ENCODE measurements around the gene PRKCD.

Gene PRKCD

GRCh38 chr3:53190659-53191058 lies 29.6 kb downstream of the PRKCD start:
- no peak overlapping the region for H3K4me3 ChIP-seq (ENCODE audit: low read length)
- H3K56ac ChIP-seq (ENCODE audit: low read length): no peak overlapping the region
- H3K23ac ChIP-seq (ENCODE audit: low read length): no peak overlapping the region
- H3K9ac ChIP-seq (ENCODE audit: low read length): no peak overlapping the region
- H2BK5ac ChIP-seq (ENCODE audit: low read length): no peak overlapping the region
- H4K8ac ChIP-seq (ENCODE audit: low read depth, low read length): no peak overlapping the region
- no peaks in the 10 kb centered on the region for H3K27me3 ChIP-seq (ENCODE audit: insufficient read depth, low read length, poor library complexity)
- no peak for DNase-seq
- H2BK120ac ChIP-seq (ENCODE audit: low read depth, low read length): no peak overlapping the region
- no peak overlapping the region for H3K4me2 ChIP-seq (ENCODE audit: low read length)
- no peak overlapping the region for H2BK15ac ChIP-seq (replicated peaks; ENCODE audit: low read depth)
- H3K79me1 ChIP-seq (ENCODE audit: low read length): no peaks in the 10 kb centered on the region
- no peak overlapping the region for H2AK5ac ChIP-seq (ENCODE audit: low read length)
- H3K4me1 ChIP-seq (ENCODE audit: control insufficient read depth, low read depth, low read length): peaks cover 2% of the 10 kb centered on the region
- no peak overlapping the region for H3K4ac ChIP-seq (ENCODE audit: low read depth, low read length)
- peaks cover 3% of the 10 kb centered on the region for H3K36me3 ChIP-seq (ENCODE audit: control insufficient read depth, insufficient read depth, low read length)
- no peaks in the 10 kb centered on the region for H3K79me2 ChIP-seq (ENCODE audit: control insufficient read depth, insufficient read depth, low read length)
- H3K27ac ChIP-seq (ENCODE audit: low read depth, low read length): no peak overlapping the region
- WGBS (ENCODE audit: extremely low coverage, insufficient coverage, low lambda C conversion rate): no CpG with 5 or more reads among the region's 3 CpGs
- H4K5ac ChIP-seq (ENCODE audit: low read length): no peak overlapping the region
- no peak overlapping the region for H3K18ac ChIP-seq (ENCODE audit: low read length)

GRCh38 chr3:53191836-53192480 lies 30.9 kb downstream of the PRKCD start:
- H4K5ac ChIP-seq (ENCODE audit: low read length): no peak overlapping the region
- H3K27ac ChIP-seq (ENCODE audit: low read depth, low read length): no peak overlapping the region
- peaks cover 4% of the 10 kb centered on the region for H3K4me1 ChIP-seq (ENCODE audit: control insufficient read depth, low read depth, low read length)
- no peaks in the 10 kb centered on the region for H3K27me3 ChIP-seq (ENCODE audit: insufficient read depth, low read length, poor library complexity)
- no peak overlapping the region for H4K8ac ChIP-seq (ENCODE audit: low read depth, low read length)
- H3K36me3 ChIP-seq (ENCODE audit: control insufficient read depth, insufficient read depth, low read length): peaks cover 3% of the 10 kb centered on the region
- WGBS (ENCODE audit: extremely low coverage, insufficient coverage, low lambda C conversion rate): no CpG with 5 or more reads among the region's 16 CpGs
- no peak overlapping the region for H2BK15ac ChIP-seq (replicated peaks; ENCODE audit: low read depth)
- H3K4me2 ChIP-seq (ENCODE audit: low read length): no peak overlapping the region
- no peak overlapping the region for H3K18ac ChIP-seq (ENCODE audit: low read length)
- no peaks in the 10 kb centered on the region for H3K79me2 ChIP-seq (ENCODE audit: control insufficient read depth, insufficient read depth, low read length)
- H3K4me3 ChIP-seq (ENCODE audit: low read length): no peak overlapping the region
- no peak overlapping the region for H2BK5ac ChIP-seq (ENCODE audit: low read length)
- H3K56ac ChIP-seq (ENCODE audit: low read length): no peak overlapping the region
- no peak for DNase-seq
- no peaks in the 10 kb centered on the region for H3K79me1 ChIP-seq (ENCODE audit: low read length)
- no peak overlapping the region for H2AK5ac ChIP-seq (ENCODE audit: low read length)
- H3K23ac ChIP-seq (ENCODE audit: low read length): no peak overlapping the region
- H3K4ac ChIP-seq (ENCODE audit: low read depth, low read length): no peak overlapping the region
- no peak overlapping the region for H2BK120ac ChIP-seq (ENCODE audit: low read depth, low read length)
- no peak overlapping the region for H3K9ac ChIP-seq (ENCODE audit: low read length)

DNA sequence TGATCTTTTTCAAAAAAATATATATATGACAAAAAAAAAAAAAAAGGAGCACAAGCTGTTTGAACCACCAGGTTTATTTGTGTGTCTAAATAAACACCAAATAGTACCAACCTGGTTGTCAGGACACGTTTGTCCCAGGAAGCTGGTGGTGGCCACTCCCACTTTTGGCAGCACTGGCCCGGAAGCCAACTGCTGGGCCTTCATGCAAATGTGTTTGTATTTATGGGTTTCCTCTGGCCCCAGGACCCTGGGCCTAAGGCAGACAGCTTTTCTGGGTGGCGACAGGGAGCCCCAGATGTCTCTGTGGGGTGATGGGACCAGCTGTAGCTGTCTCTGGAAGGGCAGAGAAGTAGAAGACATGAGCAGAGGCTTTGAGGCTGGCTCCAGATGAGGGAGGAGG lies 31.6 kb downstream of the PRKCD start:
- H3K23ac ChIP-seq (ENCODE audit: low read length): no peak overlapping the region
- H3K79me1 ChIP-seq (ENCODE audit: low read length): no peaks in the 10 kb centered on the region
- no peak overlapping the region for H3K4me2 ChIP-seq (ENCODE audit: low read length)
- WGBS (ENCODE audit: extremely low coverage, insufficient coverage, low lambda C conversion rate): no CpG with 5 or more reads among the region's 3 CpGs
- H3K9ac ChIP-seq (ENCODE audit: low read length): no peak overlapping the region
- no peak overlapping the region for H2BK5ac ChIP-seq (ENCODE audit: low read length)
- H2AK5ac ChIP-seq (ENCODE audit: low read length): no peak overlapping the region
- peaks cover 4% of the 10 kb centered on the region for H3K4me1 ChIP-seq (ENCODE audit: control insufficient read depth, low read depth, low read length)
- H4K5ac ChIP-seq (ENCODE audit: low read length): no peak overlapping the region
- no peak overlapping the region for H4K8ac ChIP-seq (ENCODE audit: low read depth, low read length)
- H3K27ac ChIP-seq (ENCODE audit: low read depth, low read length): no peak overlapping the region
- no peak for DNase-seq
- no peak overlapping the region for H3K4ac ChIP-seq (ENCODE audit: low read depth, low read length)
- no peak overlapping the region for H2BK120ac ChIP-seq (ENCODE audit: low read depth, low read length)
- no peak overlapping the region for H2BK15ac ChIP-seq (replicated peaks; ENCODE audit: low read depth)
- H3K4me3 ChIP-seq (ENCODE audit: low read length): no peak overlapping the region
- H3K36me3 ChIP-seq (ENCODE audit: control insufficient read depth, insufficient read depth, low read length): peaks cover 3% of the 10 kb centered on the region
- no peak overlapping the region for H3K18ac ChIP-seq (ENCODE audit: low read length)
- no peaks in the 10 kb centered on the region for H3K27me3 ChIP-seq (ENCODE audit: insufficient read depth, low read length, poor library complexity)
- no peaks in the 10 kb centered on the region for H3K79me2 ChIP-seq (ENCODE audit: control insufficient read depth, insufficient read depth, low read length)
- H3K56ac ChIP-seq (ENCODE audit: low read length): no peak overlapping the region

DNA sequence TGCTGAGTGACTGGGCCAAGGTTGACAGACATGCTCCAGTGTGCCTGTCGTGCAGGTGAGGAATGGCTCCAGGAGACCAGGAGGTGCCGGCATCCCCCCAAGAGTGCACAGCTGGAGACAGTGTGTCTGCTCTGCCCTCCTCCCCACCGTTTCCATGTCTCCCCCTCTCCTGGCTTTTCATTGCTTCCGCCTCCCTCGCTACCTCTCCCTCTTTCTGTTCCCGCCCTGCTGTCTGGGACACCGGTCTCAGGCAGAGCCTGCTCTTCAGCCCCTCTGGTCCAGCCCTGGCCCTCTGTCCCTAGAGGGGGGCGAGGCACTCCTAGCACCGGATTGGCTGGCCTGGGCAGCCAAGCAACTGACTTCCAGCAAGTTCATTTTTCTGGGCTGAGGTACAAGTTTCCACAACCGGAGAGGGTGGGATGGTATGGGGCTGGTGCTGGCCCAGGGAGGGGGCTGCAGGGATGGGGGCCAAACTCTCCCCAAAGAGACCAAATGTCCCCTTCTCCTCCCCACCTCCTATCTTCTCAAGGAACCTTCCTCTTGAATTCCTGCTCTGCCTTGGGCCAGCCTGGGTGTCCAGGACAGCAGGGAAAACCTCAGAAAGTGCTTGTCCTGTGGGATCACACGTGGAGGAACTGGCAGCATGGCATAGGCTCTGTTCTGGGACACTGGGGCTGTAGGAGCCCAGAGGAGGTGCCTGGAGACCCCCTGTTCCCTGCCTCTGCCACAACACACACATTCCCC lies 32.6 kb downstream of the PRKCD start:
- no peak overlapping the region for H2AK5ac ChIP-seq (ENCODE audit: low read length)
- no peak overlapping the region for H3K23ac ChIP-seq (ENCODE audit: low read length)
- H3K56ac ChIP-seq (ENCODE audit: low read length): peak overlapping the region; percentile 42
- H4K5ac ChIP-seq (ENCODE audit: low read length): no peak overlapping the region
- no CpG with 5 or more reads among the region's 11 CpGs for WGBS (ENCODE audit: extremely low coverage, insufficient coverage, low lambda C conversion rate)
- H3K9ac ChIP-seq (ENCODE audit: low read length): peak overlapping the region; percentile 13
- no peak overlapping the region for H3K4ac ChIP-seq (ENCODE audit: low read depth, low read length)
- no peak overlapping the region for H2BK120ac ChIP-seq (ENCODE audit: low read depth, low read length)
- no peak overlapping the region for H4K8ac ChIP-seq (ENCODE audit: low read depth, low read length)
- no peaks in the 10 kb centered on the region for H3K27me3 ChIP-seq (ENCODE audit: insufficient read depth, low read length, poor library complexity)
- no peak overlapping the region for H3K27ac ChIP-seq (ENCODE audit: low read depth, low read length)
- no peak overlapping the region for H3K4me3 ChIP-seq (ENCODE audit: low read length)
- no peak for DNase-seq
- H2BK5ac ChIP-seq (ENCODE audit: low read length): no peak overlapping the region
- no peaks in the 10 kb centered on the region for H3K79me2 ChIP-seq (ENCODE audit: control insufficient read depth, insufficient read depth, low read length)
- peaks cover 4% of the 10 kb centered on the region for H3K4me1 ChIP-seq (ENCODE audit: control insufficient read depth, low read depth, low read length)
- H3K4me2 ChIP-seq (ENCODE audit: low read length): no peak overlapping the region
- no peak overlapping the region for H3K18ac ChIP-seq (ENCODE audit: low read length)
- no peak overlapping the region for H2BK15ac ChIP-seq (replicated peaks; ENCODE audit: low read depth)
- H3K79me1 ChIP-seq (ENCODE audit: low read length): no peaks in the 10 kb centered on the region
- H3K36me3 ChIP-seq (ENCODE audit: control insufficient read depth, insufficient read depth, low read length): peaks cover 3% of the 10 kb centered on the region

DNA sequence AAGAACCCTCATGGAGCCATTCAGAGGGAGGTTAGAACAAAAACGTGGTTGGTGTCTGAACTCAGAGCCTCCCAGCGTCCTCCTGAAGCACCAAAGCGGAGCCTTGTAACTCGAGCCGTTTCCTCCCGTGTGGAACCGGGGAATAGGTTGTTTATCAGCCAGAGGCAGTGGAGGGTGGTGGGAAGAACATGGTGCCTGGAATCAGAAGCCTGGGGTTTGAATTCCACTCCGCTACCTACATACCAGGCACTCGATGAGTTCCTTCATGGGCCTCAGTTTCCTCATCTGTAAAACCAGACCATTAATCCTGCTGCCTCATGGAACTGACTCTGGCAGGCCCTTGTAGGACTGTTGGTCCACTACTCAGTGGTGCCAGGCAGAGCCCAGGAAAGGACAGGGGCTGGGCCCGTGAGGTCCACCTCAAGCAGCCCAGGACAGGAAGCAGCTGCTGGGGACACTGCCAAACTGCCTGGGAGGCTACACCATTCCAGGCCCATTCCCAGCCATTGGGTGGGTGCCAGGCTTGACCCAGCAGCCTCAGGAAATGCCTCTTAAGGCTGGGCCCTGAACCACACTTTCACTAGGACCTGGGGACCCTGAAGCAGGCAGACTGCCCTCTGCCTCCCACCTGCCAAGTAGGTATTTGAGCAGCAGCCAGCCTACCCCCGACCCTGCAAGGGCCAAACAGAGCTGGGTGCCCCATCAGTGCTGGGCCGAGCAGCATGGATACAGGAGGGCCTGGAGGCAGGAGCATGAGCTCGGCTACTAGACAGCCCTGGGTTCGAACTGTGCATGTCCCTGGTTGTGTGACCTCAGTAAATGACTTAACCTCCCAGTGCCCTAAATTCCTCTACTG lies 33.4 kb downstream of the PRKCD start:
- Histone ChIP-seq H3K4ac (ENCODE audit: low read depth, low read length) (no peak overlapping the region), H3K79me2 (ENCODE audit: control insufficient read depth, insufficient read depth, low read length) (no peaks in the 10 kb centered on the region), H3K56ac (ENCODE audit: low read length) (peak overlapping the region; percentile 37), H3K4me3 (ENCODE audit: low read length) (no peak overlapping the region), H2BK120ac (ENCODE audit: low read depth, low read length) (no peak overlapping the region), H3K9ac (ENCODE audit: low read length) (peak overlapping the region; percentile 13), H3K18ac (ENCODE audit: low read length) (no peak overlapping the region), H3K79me1 (ENCODE audit: low read length) (no peaks in the 10 kb centered on the region), H3K4me2 (ENCODE audit: low read length) (no peak overlapping the region), H3K27me3 (ENCODE audit: insufficient read depth, low read length, poor library complexity) (no peaks in the 10 kb centered on the region), H3K27ac (ENCODE audit: low read depth, low read length) (no peak overlapping the region), H4K8ac (ENCODE audit: low read depth, low read length) (no peak overlapping the region), H3K36me3 (ENCODE audit: control insufficient read depth, insufficient read depth, low read length) (peaks cover 3% of the 10 kb centered on the region), H3K23ac (ENCODE audit: low read length) (no peak overlapping the region), H4K5ac (ENCODE audit: low read length) (no peak overlapping the region), H2BK15ac (replicated peaks; ENCODE audit: low read depth) (no peak overlapping the region), H2AK5ac (ENCODE audit: low read length) (no peak overlapping the region), H3K4me1 (ENCODE audit: control insufficient read depth, low read depth, low read length) (peaks cover 4% of the 10 kb centered on the region), H2BK5ac (ENCODE audit: low read length) (no peak overlapping the region)
- WGBS (ENCODE audit: extremely low coverage, insufficient coverage, low lambda C conversion rate): no CpG with 5 or more reads among the region's 14 CpGs
- peak; percentile 63 for DNase-seq

All from mesendoderm (in vitro differentiated cells).